Neural crest cell (in vitro differentiated cells): ENCODE measurements around the gene ACSM4. TPM values are rescaled to one million over a fixed set of nuclear protein-coding genes. Genes with fewer than 3 reads are reported as not detected.

Experiments
- DNase-seq: peaks from one replicate; pipeline ENCODE4 v3.0.0; 2021; ENCODE audit warnings: low read depth, mixed read lengths, low spot score
- H3K27ac Mint-ChIP-seq: one replicate; pipeline ENCODE4 v1.8.0; 2021; ENCODE audit warnings: mild to moderate bottlenecking, mixed read lengths; ENCODE audit not compliant: unreplicated experiment
- H3K27me3 Mint-ChIP-seq: 2 replicates; pipeline ENCODE4 v1.8.0; 2021; ENCODE audit warnings: low read depth, mild to moderate bottlenecking, mixed read lengths
- H3K36me3 Mint-ChIP-seq: 2 replicates; pipeline ENCODE4 v1.8.0; 2021; ENCODE audit warnings: low read depth, mild to moderate bottlenecking, mixed read lengths
- H3K4me1 Mint-ChIP-seq: 2 replicates; pipeline ENCODE4 v1.8.0; 2021; ENCODE audit warnings: mixed read lengths
- H3K4me3 Mint-ChIP-seq: one replicate; pipeline ENCODE4 v1.8.0; 2021; ENCODE audit warnings: mild to moderate bottlenecking, mixed read lengths
- H3K9me3 Mint-ChIP-seq: 2 replicates; pipeline ENCODE4 v1.8.0; 2021; ENCODE audit warnings: mixed read lengths
- long read RNA-seq: library from polyadenylated mRNA; unstranded; transcript quantifications from one replicate; pipeline ENCODE4 v2.0.0, GENCODE V29; 2020
- total RNA-seq: library from RNA; stranded (reverse); gene quantifications from 2 replicates; pipeline ENCODE4 v1.2.1, GENCODE V29; 2021
- TF ChIP-seq, protein P1 (sequence below): fragments of 200-600 bp; sonication (generic); conservative IDR thresholded peaks from 2 replicates; pipeline ENCODE4 v1.5.0; 2021; ENCODE audit warnings: antibody characterized with exemption, mild to moderate bottlenecking

The ACSM4 gene, protein sequence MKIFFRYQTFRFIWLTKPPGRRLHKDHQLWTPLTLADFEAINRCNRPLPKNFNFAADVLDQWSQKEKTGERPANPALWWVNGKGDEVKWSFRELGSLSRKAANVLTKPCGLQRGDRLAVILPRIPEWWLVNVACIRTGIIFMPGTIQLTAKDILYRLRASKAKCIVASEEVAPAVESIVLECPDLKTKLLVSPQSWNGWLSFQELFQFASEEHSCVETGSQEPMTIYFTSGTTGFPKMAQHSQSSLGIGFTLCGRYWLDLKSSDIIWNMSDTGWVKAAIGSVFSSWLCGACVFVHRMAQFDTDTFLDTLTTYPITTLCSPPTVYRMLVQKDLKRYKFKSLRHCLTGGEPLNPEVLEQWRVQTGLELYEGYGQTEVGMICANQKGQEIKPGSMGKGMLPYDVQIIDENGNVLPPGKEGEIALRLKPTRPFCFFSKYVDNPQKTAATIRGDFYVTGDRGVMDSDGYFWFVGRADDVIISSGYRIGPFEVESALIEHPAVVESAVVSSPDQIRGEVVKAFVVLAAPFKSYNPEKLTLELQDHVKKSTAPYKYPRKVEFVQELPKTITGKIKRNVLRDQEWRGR
- total RNA-seq: not detected in 2 replicates
- long read RNA-seq: 0 reads

DNA sequence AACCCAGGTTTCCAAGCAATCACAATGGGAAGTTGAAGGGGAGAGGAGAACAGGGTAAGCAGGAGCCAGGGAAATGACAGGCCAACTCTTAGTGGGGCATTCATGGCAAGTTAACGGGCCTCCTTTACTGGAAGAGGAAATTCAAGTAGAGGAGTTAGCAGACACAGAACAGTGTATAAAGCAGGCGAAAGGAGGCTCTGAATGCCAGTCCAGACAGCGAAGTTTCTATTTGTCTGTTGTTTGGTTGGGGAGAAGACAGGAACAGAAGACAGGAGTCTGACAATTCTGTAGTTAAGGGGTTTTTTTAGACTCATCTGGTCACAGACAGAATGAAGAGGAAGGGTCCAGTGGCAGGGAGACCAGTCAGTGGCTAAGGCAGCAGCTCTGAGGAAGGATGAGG lies at the start of gene ACSM4:
ACSM4 (plus strand) TSS at position 301 of the 400 bp plus-strand sequence. CDS start 260 bp downstream, outside the sequence.
- Mint-ChIP-seq H3K36me3 (no peaks in the 10 kb centered on the region), H3K9me3 (no peaks in the 10 kb centered on the region), H3K27ac (no peak within 1 kb of the TSS), H3K4me3 (no peak within 1 kb of the TSS), H3K27me3 (peaks cover 17% of the 10 kb centered on the region), H3K4me1 (no peaks in the 10 kb centered on the region)
- TF ChIP-seq, protein P1, sequence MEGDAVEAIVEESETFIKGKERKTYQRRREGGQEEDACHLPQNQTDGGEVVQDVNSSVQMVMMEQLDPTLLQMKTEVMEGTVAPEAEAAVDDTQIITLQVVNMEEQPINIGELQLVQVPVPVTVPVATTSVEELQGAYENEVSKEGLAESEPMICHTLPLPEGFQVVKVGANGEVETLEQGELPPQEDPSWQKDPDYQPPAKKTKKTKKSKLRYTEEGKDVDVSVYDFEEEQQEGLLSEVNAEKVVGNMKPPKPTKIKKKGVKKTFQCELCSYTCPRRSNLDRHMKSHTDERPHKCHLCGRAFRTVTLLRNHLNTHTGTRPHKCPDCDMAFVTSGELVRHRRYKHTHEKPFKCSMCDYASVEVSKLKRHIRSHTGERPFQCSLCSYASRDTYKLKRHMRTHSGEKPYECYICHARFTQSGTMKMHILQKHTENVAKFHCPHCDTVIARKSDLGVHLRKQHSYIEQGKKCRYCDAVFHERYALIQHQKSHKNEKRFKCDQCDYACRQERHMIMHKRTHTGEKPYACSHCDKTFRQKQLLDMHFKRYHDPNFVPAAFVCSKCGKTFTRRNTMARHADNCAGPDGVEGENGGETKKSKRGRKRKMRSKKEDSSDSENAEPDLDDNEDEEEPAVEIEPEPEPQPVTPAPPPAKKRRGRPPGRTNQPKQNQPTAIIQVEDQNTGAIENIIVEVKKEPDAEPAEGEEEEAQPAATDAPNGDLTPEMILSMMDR: no peak
- no peak for DNase-seq

DNA sequence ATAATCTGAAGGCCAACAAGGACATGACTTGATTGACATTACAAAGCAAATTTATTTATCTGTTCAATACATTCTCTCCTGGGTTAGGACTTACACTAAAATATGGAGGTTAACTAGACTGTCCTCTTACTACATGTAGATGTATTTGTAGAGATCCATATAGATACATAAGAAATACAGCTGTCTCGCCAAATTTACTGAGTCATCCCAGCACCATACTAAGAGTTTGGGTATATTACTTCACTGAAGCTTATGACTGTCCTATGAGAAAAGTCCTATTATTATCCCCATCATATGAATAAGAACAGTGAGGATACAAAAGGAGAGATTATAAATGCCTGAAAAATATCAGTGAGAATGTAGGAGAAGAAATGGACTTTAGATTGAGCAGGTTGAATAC lies 44.8 kb upstream of the ACSM4 start:
- no peaks in the 10 kb centered on the region for H3K36me3 Mint-ChIP-seq
- H3K4me3 Mint-ChIP-seq: no peak overlapping the region
- peaks cover 14% of the 10 kb centered on the region for H3K27me3 Mint-ChIP-seq
- no peaks in the 10 kb centered on the region for H3K9me3 Mint-ChIP-seq
- DNase-seq: no peak
- TF ChIP-seq, protein P1: no peak
- H3K27ac Mint-ChIP-seq: no peak overlapping the region
- no peaks in the 10 kb centered on the region for H3K4me1 Mint-ChIP-seq

GRCh38 chr12:7264538-7264937 lies 39.3 kb upstream of the ACSM4 start:
- H3K9me3 Mint-ChIP-seq: peaks cover 2% of the 10 kb centered on the region
- H3K27me3 Mint-ChIP-seq: peaks cover 4% of the 10 kb centered on the region
- DNase-seq: no peak
- TF ChIP-seq, protein P1: no peak
- H3K4me1 Mint-ChIP-seq: peaks cover 4% of the 10 kb centered on the region
- H3K27ac Mint-ChIP-seq: no peak overlapping the region
- H3K36me3 Mint-ChIP-seq: no peaks in the 10 kb centered on the region
- no peak overlapping the region for H3K4me3 Mint-ChIP-seq

- Mint-ChIP-seq H3K36me3 (no peaks in the 10 kb centered on the region), H3K27me3 (no peaks in the 10 kb centered on the region), H3K27ac (no peak overlapping the region), H3K9me3 (peaks cover 2% of the 10 kb centered on the region), H3K4me3 (no peak overlapping the region), H3K4me1 (peaks cover 4% of the 10 kb centered on the region)
- no peak for DNase-seq
- TF ChIP-seq, protein P1: no peak
Observed at GRCh38 chr12:7265251-7265650, 38.6 kb upstream of the ACSM4 start.

GRCh38 chr12:7269273-7269672 lies 34.6 kb upstream of the ACSM4 start:
- H3K27ac Mint-ChIP-seq: no peak overlapping the region
- peaks cover 2% of the 10 kb centered on the region for H3K9me3 Mint-ChIP-seq
- no peaks in the 10 kb centered on the region for H3K36me3 Mint-ChIP-seq
- H3K4me1 Mint-ChIP-seq: peaks cover 4% of the 10 kb centered on the region
- H3K4me3 Mint-ChIP-seq: no peak overlapping the region
- peaks cover 2% of the 10 kb centered on the region for H3K27me3 Mint-ChIP-seq
- no peak for DNase-seq
- TF ChIP-seq, protein P1: no peak
